GM19452 (cell line): ENCODE measurements around the gene A4GALT.

Source experiments
- ATAC-seq: cut with Tn5 transposase; IDR thresholded peaks from one replicate; pipeline ENCODE4 v1.9.1; 2021; ENCODE audit not compliant: unreplicated experiment

Gene A4GALT

DNA sequence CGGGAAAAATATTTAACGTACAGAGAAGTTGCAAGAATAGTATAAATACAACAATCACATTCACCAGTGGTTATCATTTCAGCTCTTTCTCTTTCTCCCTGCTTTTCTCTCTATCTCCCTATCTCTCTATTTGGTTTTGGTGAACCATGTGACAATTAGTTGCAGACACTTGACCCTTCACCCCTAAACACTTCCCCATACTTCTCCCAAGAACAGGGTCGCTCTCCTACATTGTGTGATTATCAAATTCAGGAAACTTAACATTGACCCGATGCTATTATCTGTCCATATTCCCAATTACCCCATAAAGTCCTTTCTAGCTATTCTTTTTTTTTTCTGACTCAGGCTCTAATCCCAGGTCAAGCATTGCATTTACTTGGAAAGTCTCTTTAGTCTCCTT, 66.7 kb downstream of the A4GALT start:
- no peak for ATAC-seq

DNA sequence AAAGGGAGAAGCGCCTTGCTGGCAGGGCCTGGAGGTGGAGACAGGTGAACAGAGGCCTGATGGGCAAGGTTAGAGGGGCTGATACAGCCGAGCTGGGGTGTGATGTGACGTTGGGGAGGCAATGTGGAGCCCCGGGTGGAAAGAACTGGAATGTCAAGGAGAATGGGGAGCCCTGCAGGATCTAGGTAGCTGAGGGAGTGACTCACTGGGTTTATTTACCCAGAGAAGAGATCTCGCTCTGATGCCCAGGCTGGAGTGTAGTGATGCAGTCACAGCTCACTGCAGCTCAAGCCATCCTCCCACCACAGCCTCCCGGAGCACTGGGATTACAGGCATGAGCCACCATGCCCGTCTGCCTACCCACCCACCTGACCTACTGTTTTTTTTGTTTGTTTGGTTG, 69.5 kb downstream of the A4GALT start:
- no peak for ATAC-seq

GRCh38 chr22:42649246-42650099, 71.2 kb downstream of the A4GALT start, which contains the start of gene CYB5R3:
Gene CYB5R3 (minus strand): TSS chr22:42649392. CDS start chr22:42649315, 77 bp downstream.
- peak; percentile 57 for ATAC-seq

GRCh38 chr22:42648368-42649245, 72.1 kb downstream of the A4GALT start:
- peak; percentile 50 for ATAC-seq

- ATAC-seq = no peak
These were observed 72.7 kb downstream of the A4GALT start for GRCh38 chr22:42648017-42648367.

DNA sequence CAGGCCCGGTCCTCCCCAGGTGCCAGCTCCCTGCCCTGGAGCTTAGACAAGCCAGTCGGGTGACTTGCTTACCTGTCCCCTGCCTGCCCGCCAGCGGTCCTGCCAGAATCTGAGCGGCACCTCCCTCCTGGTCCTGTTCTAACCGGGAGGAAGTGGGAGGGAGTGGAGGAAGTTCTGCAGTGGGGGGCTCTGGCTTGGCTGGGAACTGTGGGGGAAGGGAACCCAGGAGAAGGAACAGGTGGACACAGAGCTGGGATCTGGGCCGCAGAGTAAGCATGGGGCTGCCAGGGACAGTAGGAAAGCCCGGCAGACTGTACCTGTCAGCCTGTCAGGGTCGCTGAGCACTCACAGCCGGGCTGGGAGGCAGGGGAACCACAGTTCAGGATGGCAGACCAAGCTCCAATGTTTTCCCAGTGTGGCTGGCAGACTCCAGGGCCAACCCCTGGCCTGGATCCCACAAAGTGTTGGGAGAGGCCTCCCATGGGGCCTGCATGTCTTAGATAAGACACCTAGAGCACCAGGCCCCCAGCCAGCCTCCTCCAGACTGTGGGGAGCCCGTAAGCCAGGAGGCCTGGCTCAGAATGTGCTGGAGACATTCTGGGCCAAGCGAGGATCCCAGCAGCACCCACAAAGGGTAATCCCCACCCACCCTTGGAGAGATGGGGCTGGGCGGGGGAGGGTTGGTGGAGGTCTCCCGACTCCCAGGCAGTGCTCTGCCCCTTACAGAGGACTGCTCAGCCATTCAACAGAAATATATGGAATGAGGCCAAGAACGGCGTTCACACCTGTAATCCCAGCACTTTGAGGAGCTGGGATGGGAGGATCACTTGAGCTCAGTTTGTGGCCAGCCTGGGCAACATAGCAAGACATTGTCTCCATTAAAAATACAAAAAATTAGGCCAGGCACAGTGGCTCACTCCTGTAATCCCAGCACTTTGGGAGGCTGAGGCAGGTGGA, 73.8 kb downstream of the A4GALT start:
- no peak for ATAC-seq

- ATAC-seq = no peak
These were observed 74.6 kb downstream of the A4GALT start for GRCh38 chr22:42645938-42646568.

DNA sequence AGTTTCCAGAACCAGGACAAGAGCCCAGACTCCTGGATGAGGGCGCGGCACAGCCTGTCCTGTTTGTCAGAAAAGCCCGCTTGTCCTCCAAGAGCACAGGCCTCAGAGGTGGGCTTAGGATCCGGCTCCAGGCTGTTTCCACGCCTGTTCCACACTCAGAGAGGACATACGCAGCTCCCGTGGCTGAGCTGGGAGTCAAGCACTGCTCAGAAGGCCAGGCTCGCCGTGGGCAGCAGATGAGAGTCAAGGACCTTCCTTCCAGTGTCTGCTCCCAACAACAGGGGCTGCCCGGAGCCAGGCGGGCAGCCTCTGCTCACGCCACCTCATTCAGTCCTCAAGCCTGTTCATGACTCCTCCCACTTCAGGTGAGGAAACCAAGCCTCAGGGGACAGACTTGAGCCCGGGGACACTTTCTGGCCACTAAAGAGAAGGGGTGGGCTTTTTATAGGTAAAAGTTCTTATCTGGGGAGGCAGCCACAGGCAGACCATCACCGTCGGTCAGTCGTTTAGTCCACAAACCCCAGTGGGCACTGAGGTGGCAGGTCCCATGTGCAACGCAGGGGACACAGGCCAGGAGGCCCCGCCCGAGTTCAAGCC, 75.2 kb downstream of the A4GALT start:
- ATAC-seq = no peak

DNA sequence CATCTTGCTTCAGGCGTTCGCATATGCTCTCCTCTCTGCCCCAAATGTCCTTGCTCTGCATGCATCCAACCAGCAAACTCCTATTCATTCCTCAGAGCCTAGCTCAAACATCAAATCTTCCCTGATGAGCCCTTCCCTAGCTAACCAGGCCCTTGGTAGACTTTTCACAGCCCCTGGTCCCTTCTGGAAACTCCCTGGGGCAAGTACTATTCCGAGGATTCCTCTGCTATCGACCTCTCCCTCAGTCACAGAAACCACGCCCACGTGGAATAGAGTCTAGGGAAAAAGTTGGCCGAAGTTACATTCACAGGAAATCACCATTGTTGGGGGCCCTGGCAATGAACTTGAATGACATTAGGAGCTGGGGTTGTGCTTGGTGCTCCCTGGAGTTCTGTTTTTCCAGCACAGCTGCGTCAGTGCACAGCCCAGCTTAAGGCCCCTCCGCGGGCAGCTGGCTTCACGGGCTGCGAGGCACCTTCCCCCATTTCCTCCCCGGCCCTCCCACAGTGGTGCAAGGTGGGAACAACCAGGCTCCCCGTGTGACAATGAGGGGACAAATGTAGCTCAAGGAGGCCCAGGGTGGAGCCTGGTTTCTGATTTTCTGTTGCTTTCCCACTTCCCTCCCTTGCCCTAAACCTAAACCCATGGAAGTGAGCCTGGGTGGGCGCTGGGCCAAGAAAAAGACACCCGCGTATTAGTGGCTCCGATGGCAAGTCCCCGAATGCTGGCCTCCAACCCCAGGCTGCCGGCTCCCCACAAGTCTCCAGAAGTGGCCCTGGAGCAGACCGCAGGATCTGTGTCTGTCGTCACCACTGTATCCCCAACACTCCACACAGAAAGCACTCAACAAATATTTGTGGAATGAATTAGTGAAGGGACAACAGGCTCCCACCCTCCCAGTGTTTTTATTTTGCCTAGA, 76.0 kb downstream of the A4GALT start:
- no peak for ATAC-seq

DNA sequence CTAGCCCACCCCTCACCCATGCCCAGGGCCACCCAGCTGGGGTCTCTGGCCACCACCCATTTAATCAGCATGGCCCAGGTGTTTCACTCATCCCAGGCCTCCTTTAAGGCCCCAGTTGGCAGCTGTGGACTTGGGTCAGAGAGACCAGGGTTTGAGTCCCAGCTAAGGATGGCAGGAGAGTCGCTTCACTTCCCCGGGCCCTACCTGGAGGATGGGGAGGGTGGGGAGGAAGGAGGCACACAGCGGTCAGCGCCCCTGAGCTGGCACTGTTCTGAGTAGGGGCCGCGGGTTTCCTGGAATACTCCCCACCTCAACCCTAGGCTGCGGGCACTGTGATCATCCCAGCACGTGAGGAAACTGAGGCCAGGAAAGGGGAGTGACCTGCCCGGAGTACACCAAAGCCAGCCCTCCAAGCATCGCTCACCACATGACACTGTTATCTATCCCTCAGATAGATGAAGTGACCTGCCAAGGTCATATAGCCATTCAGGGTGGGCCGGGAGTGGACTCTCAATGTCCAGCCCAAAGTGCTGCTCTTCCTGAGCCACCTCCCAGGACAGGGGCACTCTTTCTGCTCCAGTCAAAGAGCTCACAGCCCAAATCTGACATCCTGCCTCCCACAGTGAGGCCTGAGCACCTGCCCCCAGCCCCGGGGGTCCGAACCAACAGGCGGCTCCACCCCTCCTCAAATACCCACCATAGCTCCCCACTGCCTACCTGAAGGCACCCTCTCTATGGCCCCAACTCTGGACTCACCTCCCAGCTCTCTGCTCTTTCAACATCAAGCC, 76.8 kb downstream of the A4GALT start:
- ATAC-seq = no peak

GRCh38 chr22:42642806-42643633, 77.7 kb downstream of the A4GALT start:
- no peak for ATAC-seq
